K562 (cell line): ENCODE measurements around the gene MXRA7. TPM values are rescaled to one million over a fixed set of nuclear protein-coding genes. Genes with fewer than 3 reads are reported as not detected.
A peak's percentile ranks its signal among the peaks of the same experiment; 100 is the strongest.

ENCODE experiments used
- CHD4 ChIP-seq: fragments of 200-600 bp; sonication (generic); IDR thresholded peaks from 3 replicates; pipeline ENCODE4 v1.6.1; 2012; ENCODE audit warnings: low read depth, mild to moderate bottlenecking, mixed read lengths, low read length, inconsistent platforms; ENCODE audit not compliant: insufficient read depth, insufficient replicate concordance, poor library complexity, severe bottlenecking
- JUN ChIP-seq, 2 experiments: sonication (generic) in 1 of 2; formaldehyde crosslinking in 1 of 2; IDR thresholded peaks; 2 replicates each; pipeline versions ENCODE4 v1.6.1 to v1.8.0; 2012 to 2022; ENCODE audit warnings: borderline replicate concordance in 2 of 2, mild to moderate bottlenecking in 2 of 2, improper control_type of control experiment in 1 of 2, low read depth in 1 of 2, low read length in 1 of 2, missing genetic modification reagents in 1 of 2
- KHSRP ChIP-seq: fragments of 450-650 bp; IDR thresholded peaks from 2 replicates; pipeline ENCODE4 v1.6.1; 2017
- MBD2 ChIP-seq: sonication (generic); IDR thresholded peaks from 2 replicates; pipeline ENCODE4 v1.6.1; 2016; ENCODE audit warnings: low read depth, borderline replicate concordance
- MEIS2 ChIP-seq: fragments of 450-650 bp; IDR thresholded peaks from 2 replicates; pipeline ENCODE4 v1.6.1; 2014; ENCODE audit warnings: mild to moderate bottlenecking; ENCODE audit not compliant: partially characterized antibody
- NFE2 ChIP-seq: IDR thresholded peaks from 2 replicates; pipeline ENCODE4 v1.6.1; 2014; ENCODE audit warnings: antibody characterized with exemption, low read depth
- RBBP5 ChIP-seq: fragments of 200-600 bp; sonication (generic); IDR thresholded peaks from 2 replicates; pipeline ENCODE4 v1.6.1; 2012; ENCODE audit warnings: borderline replicate concordance, mild to moderate bottlenecking, low read length, control low read depth, inconsistent platforms; ENCODE audit not compliant: insufficient read depth, poor library complexity, severe bottlenecking
- SMARCA4 ChIP-seq: fragments of 450-650 bp; IDR thresholded peaks from 2 replicates; pipeline ENCODE4 v1.6.1; 2016
- SP1 ChIP-seq: sonication (generic); formaldehyde crosslinking; IDR thresholded peaks from 2 replicates; pipeline ENCODE4 v1.8.1; 2022; ENCODE audit warnings: mild to moderate bottlenecking, missing genetic modification reagents
- TAF7 ChIP-seq: fragments of 450-650 bp; IDR thresholded peaks from 2 replicates; pipeline ENCODE4 v1.6.1; 2016; ENCODE audit warnings: missing genetic modification characterization, missing compliant biosample characterization
- ZNF24 ChIP-seq: fragments of 450-650 bp; IDR thresholded peaks from 2 replicates; pipeline ENCODE4 v1.6.1; 2016
- ZNF3 ChIP-seq: fragments of 250-450 bp; sonication (Bioruptor Pico); IDR thresholded peaks from 2 replicates; pipeline ENCODE4 v1.5.0; 2021; ENCODE audit warnings: mild to moderate bottlenecking, moderate library complexity
- ZNF609 ChIP-seq: sonication (generic); formaldehyde crosslinking; IDR thresholded peaks from 2 replicates; pipeline ENCODE4 v1.8.1; 2023; ENCODE audit warnings: missing genetic modification reagents, mild to moderate bottlenecking, borderline replicate concordance
- ZNF699 ChIP-seq: fragments of 250-450 bp; sonication (Bioruptor Pico); IDR thresholded peaks from 2 replicates; pipeline ENCODE4 v1.8.0; 2021; ENCODE audit warnings: mild to moderate bottlenecking, moderate library complexity; ENCODE audit not compliant: insufficient replicate concordance
- ZNF780A ChIP-seq: fragments of 250-450 bp; sonication (Bioruptor Pico); IDR thresholded peaks from 2 replicates; pipeline ENCODE4 v1.5.0; 2021; ENCODE audit warnings: mild to moderate bottlenecking
- polyA plus RNA-seq, 8 experiments: library from polyadenylated mRNA; depleted of rRNA in 4 of 8; stranded (reverse) in 5 of 8; unstranded in 3 of 8; fragments of >200 nt; fragmentation: Nextera tagmentation in 2 of 8; fragmentation: Illumina TruSeq in 1 of 8; extraction: Ambion mirVana in 2 of 8; extraction: Trizol in 1 of 8; gene quantifications; 2 replicates each; pipeline versions ENCODE4 v1.2.1 to v1.2.3, GENCODE V29; 2011 to 2014; ENCODE audit warnings: inconsistent platforms in 1 of 8, missing spikeins in 1 of 8
- total RNA-seq, 7 experiments: library from RNA; depleted of rRNA in 6 of 7; stranded (reverse); fragments of >200 nt in 6 of 7; fragmentation: Illumina TruSeq in 2 of 7; extraction: Trizol in 2 of 7; gene quantifications; 2 replicates each; pipeline versions ENCODE4 v1.2.1 to v1.2.3, GENCODE V29; 2011 to 2021; ENCODE audit warnings: low replicate concordance in 1 of 7
- TF ChIP-seq, protein P1 (sequence below): sonication (generic); formaldehyde crosslinking; IDR thresholded peaks from 2 replicates; pipeline ENCODE4 v1.8.1; 2023; ENCODE audit warnings: mild to moderate bottlenecking, missing genetic modification reagents
- TF ChIP-seq, protein P2 (sequence below): conservative IDR thresholded peaks from 2 replicates; pipeline ENCODE4 v1.6.1; 2011; ENCODE audit warnings: low read depth, mild to moderate bottlenecking, low read length; ENCODE audit not compliant: control insufficient read depth
- TF ChIP-seq, protein P3 (sequence below): fragments of 250-450 bp; sonication (Bioruptor Pico); IDR thresholded peaks from 2 replicates; pipeline ENCODE4 v1.4.0; 2020

Gene MXRA7
- total and polyA plus RNA-seq, 9 of the 15 experiments (the other 6 are each of a cell fraction or from before 2014, with no cell fraction given): 2.6 to 38.4 (median 14.3) TPM

- TF ChIP-seq, protein P1, sequence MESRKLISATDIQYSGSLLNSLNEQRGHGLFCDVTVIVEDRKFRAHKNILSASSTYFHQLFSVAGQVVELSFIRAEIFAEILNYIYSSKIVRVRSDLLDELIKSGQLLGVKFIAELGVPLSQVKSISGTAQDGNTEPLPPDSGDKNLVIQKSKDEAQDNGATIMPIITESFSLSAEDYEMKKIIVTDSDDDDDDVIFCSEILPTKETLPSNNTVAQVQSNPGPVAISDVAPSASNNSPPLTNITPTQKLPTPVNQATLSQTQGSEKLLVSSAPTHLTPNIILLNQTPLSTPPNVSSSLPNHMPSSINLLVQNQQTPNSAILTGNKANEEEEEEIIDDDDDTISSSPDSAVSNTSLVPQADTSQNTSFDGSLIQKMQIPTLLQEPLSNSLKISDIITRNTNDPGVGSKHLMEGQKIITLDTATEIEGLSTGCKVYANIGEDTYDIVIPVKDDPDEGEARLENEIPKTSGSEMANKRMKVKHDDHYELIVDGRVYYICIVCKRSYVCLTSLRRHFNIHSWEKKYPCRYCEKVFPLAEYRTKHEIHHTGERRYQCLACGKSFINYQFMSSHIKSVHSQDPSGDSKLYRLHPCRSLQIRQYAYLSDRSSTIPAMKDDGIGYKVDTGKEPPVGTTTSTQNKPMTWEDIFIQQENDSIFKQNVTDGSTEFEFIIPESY (CRISPR knock-in tag): no peak
- TF ChIP-seq CHD4 (peak; percentile 18), TAF7 (no peak), KHSRP (no peak), ZNF780A (CRISPR knock-in tag) (no peak), RBBP5 (no peak), ZNF3 (CRISPR knock-in tag) (no peak), ZNF699 (CRISPR knock-in tag) (no peak), ZNF609 (no peak), ZNF24 (no peak), MBD2 (no peak), SMARCA4 (peak; percentile 88), MEIS2 (peak; percentile 99), NFE2 (peak; percentile 99), SP1 (CRISPR knock-in tag) (no peak), JUN (IDR thresholded peaks at IDR 0.05; ENCODE audit: borderline replicate concordance, low read depth, low read length) (peak; percentile 71), JUN (CRISPR knock-in tag; IDR thresholded peaks at IDR 0.05; ENCODE audit: borderline replicate concordance) (no peak)
- TF ChIP-seq, protein P2, sequence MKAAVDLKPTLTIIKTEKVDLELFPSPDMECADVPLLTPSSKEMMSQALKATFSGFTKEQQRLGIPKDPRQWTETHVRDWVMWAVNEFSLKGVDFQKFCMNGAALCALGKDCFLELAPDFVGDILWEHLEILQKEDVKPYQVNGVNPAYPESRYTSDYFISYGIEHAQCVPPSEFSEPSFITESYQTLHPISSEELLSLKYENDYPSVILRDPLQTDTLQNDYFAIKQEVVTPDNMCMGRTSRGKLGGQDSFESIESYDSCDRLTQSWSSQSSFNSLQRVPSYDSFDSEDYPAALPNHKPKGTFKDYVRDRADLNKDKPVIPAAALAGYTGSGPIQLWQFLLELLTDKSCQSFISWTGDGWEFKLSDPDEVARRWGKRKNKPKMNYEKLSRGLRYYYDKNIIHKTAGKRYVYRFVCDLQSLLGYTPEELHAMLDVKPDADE: no peak
- TF ChIP-seq, protein P3, sequence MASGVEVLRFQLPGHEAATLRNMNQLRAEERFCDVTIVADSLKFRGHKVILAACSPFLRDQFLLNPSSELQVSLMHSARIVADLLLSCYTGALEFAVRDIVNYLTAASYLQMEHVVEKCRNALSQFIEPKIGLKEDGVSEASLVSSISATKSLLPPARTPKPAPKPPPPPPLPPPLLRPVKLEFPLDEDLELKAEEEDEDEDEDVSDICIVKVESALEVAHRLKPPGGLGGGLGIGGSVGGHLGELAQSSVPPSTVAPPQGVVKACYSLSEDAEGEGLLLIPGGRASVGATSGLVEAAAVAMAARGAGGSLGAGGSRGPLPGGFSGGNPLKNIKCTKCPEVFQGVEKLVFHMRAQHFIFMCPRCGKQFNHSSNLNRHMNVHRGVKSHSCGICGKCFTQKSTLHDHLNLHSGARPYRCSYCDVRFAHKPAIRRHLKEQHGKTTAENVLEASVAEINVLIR (CRISPR knock-in tag): no peak
These were observed 50.7 kb downstream of the MXRA7 start (continued) for GRCh38 chr17:76659928-76660655.
